Smooth muscle cell (in vitro differentiated cells): Measurements from ENCODE around the gene FNDC8. TPM values are rescaled to one million over a fixed set of nuclear protein-coding genes. Genes with fewer than 3 reads are reported as not detected.

ENCODE experiments used
- DNase-seq: peaks from one replicate; lab custom pipeline; 2025; ENCODE audit not compliant: unreplicated experiment; lab: John Stamatoyannopoulos, UW
- H2AFZ ChIP-seq: fragments of 200-600 bp; sonication (generic); 2 replicates; pipeline ENCODE4 v1.6.0; 2016; ENCODE audit warnings: antibody characterized with exemption, low read depth, mild to moderate bottlenecking
- H3F3A ChIP-seq: fragments of 200-600 bp; sonication (generic); 2 replicates; pipeline ENCODE4 v1.6.0; 2017; ENCODE audit warnings: antibody characterized with exemption, low read depth
- H3K27ac ChIP-seq: fragments of 200-600 bp; sonication (generic); 2 replicates; pipeline ENCODE4 v1.5.1; 2016; ENCODE audit warnings: low read depth, mild to moderate bottlenecking
- H3K27me3 ChIP-seq: fragments of 200-600 bp; sonication (generic); 2 replicates; pipeline ENCODE4 v1.6.1; 2016; ENCODE audit warnings: low read depth, mild to moderate bottlenecking
- H3K36me3 ChIP-seq: fragments of 200-600 bp; sonication (generic); 2 replicates; pipeline ENCODE4 v1.5.1; 2016; ENCODE audit warnings: low read depth
- H3K4me1 ChIP-seq: fragments of 200-600 bp; sonication (generic); 2 replicates; pipeline ENCODE4 v1.5.1; 2016; ENCODE audit warnings: low read depth
- H3K4me2 ChIP-seq: fragments of 200-600 bp; sonication (generic); 2 replicates; pipeline ENCODE4 v1.6.0; 2016; ENCODE audit warnings: mild to moderate bottlenecking
- H3K4me3 ChIP-seq: fragments of 200-600 bp; sonication (generic); 2 replicates; pipeline ENCODE4 v1.5.1; 2016; ENCODE audit warnings: mild to moderate bottlenecking
- H3K79me2 ChIP-seq: fragments of 200-600 bp; sonication (generic); 2 replicates; pipeline ENCODE4 v1.6.0; 2016; ENCODE audit warnings: low read depth, mild to moderate bottlenecking
- H3K9ac ChIP-seq: fragments of 200-600 bp; sonication (generic); 2 replicates; pipeline ENCODE4 v1.6.0; 2016; ENCODE audit warnings: low read depth
- H3K9me3 ChIP-seq: fragments of 200-600 bp; sonication (generic); replicated peaks from 2 replicates; pipeline ENCODE4 v1.5.1; 2016; ENCODE audit warnings: low read depth
- H4K20me1 ChIP-seq: fragments of 200-600 bp; sonication (generic); 2 replicates; pipeline ENCODE4 v1.6.0; 2016; ENCODE audit warnings: low read depth
- WGBS: methylation state at CpG from one replicate; pipeline ENCODE4 v1.1.7; 2016; ENCODE audit warnings: low lambda C conversion rate; 5-methylcytosine and 5-hydroxymethylcytosine counted together
- polyA plus RNA-seq: library from polyadenylated mRNA; unstranded; fragments of >200 nt; fragmentation: Nextera tagmentation; extraction: Ambion mirVana; gene quantifications from 2 replicates; pipeline ENCODE4 v1.2.1, GENCODE V29; 2016
- total RNA-seq: library from RNA; depleted of rRNA; stranded (reverse); fragments of >200 nt; gene quantifications from 2 replicates; pipeline ENCODE4 v1.2.3, GENCODE V29; 2014
- TF ChIP-seq, protein P1 (sequence below): fragments of 200-600 bp; sonication (generic); IDR thresholded peaks from 2 replicates; pipeline ENCODE4 v1.5.1; 2017; ENCODE audit warnings: borderline replicate concordance, mild to moderate bottlenecking, antibody characterized with exemption; ENCODE audit not compliant: insufficient read depth, poor library complexity, severe bottlenecking

FNDC8 gene
- total and polyA plus RNA-seq, 2 experiments from 2014 or later: not detected

DNA sequence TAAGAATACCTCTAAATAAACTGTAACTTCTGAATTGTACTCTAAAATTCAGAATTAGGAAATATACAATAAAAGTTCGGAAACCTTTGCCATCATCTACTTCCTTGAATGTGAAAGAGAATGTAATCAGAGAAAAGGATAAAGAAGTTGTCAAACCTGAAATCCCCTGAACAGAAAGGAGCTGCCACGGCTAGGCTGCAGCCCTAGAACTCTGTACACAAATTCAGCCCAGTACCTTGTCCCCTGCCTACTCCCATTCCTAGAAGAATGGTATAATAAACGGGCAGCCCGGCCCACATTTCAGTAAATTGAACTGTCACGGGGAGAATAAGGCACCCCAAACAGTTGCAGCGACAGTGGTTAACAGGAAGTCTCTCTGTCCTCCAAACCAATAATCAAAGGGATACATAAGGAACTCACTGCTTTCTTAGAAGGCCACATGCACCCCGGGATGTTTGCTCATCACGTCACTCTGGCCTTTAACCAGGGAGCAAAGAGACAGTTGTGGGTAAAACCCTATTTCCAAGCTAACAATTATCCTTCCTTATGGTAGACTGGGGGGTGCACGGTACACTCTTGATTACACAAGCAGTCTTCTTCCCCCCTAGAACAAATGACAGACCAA, 33.6 kb upstream of the FNDC8 start:
- Histone ChIP-seq H3K4me2 (peak overlapping the region; percentile 97), H3K27ac (peak overlapping the region; percentile 54), H2AFZ (peak overlapping the region; percentile 87), H3K4me3 (peak overlapping the region; percentile 95), H4K20me1 (peaks cover 6% of the 10 kb centered on the region), H3K27me3 (no peaks in the 10 kb centered on the region), H3K4me1 (peaks cover 5% of the 10 kb centered on the region), H3F3A (no peaks in the 10 kb centered on the region), H3K9me3 (no peaks in the 10 kb centered on the region), H3K79me2 (peaks cover 38% of the 10 kb centered on the region), H3K9ac (no peak overlapping the region), H3K36me3 (no peaks in the 10 kb centered on the region)
- 30% methylated on average over 9 of the region's 9 CpGs for WGBS
- TF ChIP-seq, protein P1, sequence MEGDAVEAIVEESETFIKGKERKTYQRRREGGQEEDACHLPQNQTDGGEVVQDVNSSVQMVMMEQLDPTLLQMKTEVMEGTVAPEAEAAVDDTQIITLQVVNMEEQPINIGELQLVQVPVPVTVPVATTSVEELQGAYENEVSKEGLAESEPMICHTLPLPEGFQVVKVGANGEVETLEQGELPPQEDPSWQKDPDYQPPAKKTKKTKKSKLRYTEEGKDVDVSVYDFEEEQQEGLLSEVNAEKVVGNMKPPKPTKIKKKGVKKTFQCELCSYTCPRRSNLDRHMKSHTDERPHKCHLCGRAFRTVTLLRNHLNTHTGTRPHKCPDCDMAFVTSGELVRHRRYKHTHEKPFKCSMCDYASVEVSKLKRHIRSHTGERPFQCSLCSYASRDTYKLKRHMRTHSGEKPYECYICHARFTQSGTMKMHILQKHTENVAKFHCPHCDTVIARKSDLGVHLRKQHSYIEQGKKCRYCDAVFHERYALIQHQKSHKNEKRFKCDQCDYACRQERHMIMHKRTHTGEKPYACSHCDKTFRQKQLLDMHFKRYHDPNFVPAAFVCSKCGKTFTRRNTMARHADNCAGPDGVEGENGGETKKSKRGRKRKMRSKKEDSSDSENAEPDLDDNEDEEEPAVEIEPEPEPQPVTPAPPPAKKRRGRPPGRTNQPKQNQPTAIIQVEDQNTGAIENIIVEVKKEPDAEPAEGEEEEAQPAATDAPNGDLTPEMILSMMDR: no peak
- DNase-seq: no peak

DNA sequence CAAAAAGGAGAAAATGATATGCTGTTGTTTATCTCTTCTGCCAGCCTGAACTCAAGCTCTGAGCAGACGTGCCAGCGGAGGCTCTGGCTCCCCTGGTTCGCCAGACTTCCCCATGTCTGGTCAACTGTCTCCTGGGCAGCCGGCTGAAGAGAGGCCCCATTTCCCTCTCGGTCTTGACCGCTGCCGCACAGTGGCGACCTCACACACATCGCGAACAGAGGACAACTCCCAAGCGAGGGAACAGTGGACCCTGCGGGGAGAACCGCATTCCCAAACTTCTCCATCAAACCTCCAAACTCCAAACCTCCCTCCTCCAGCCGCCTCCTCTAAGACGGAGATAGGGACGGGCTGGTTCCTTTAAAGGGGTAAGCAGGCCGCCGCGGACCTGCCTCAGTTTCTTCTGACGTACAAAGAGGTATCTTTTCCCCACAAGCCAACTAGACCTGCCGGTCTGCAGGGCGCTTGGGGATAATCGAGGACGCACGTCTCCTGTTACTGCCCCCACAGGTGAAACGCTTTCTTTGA, 33.0 kb upstream of the FNDC8 start:
- H3K4me1 ChIP-seq: peaks cover 5% of the 10 kb centered on the region
- no peaks in the 10 kb centered on the region for H3F3A ChIP-seq
- DNase-seq: peak; percentile 35
- WGBS: 2% methylated on average over 24 of the region's 26 CpGs
- peak overlapping the region; percentile 95 for H3K4me3 ChIP-seq
- peaks cover under 1% of the 10 kb centered on the region for H4K20me1 ChIP-seq
- peak overlapping the region; percentile 87 for H2AFZ ChIP-seq
- peak overlapping the region; percentile 78 for H3K9ac ChIP-seq
- peak overlapping the region; percentile 54 for H3K27ac ChIP-seq
- H3K36me3 ChIP-seq: no peaks in the 10 kb centered on the region
- TF ChIP-seq, protein P1: no peak
- H3K27me3 ChIP-seq: no peaks in the 10 kb centered on the region
- H3K9me3 ChIP-seq: no peaks in the 10 kb centered on the region
- H3K79me2 ChIP-seq: peaks cover 36% of the 10 kb centered on the region
- H3K4me2 ChIP-seq: peak overlapping the region; percentile 97

DNA sequence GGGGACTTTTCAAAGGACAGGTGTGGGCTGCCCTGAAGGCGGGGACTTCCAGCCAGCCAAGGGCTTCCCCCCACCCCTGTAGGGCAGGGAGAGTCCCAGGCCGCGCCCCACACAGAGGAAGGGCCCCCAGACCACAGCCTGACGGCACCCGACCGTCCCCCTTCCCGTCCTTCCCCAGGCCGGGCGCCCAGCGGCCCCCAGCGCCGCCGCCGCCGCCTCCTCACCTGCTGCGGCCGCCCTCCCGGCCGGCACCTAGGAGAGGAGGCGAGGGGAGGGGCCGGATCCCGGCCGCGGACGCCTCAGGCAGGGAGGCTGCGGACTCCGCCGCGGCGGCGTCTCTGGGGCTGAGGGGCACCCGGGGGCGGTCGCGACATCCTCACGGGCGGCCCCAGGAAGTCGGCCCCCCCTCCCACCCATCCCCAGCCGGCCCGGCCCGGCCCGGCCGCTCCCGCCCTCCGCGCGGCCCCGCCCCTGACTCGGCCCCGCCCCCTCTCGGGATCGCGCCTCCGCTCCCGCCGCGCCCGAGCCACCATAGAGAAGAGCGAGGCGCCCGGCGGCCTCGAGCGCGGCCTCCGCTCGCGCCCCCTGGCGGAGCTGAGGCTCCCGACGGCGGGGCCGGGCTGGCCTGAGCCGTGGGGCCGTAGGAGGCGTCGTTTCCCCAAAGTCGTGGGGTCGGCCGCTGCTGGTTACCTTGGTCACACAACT, 32.4 kb upstream of the FNDC8 start:
- Histone ChIP-seq H3K36me3 (no peaks in the 10 kb centered on the region), H3K9ac (peak overlapping the region; percentile 78), H2AFZ (peak overlapping the region; percentile 87), H3K27me3 (no peaks in the 10 kb centered on the region), H3K27ac (peak overlapping the region; percentile 54), H3K4me3 (peak overlapping the region; percentile 95), H3F3A (no peaks in the 10 kb centered on the region), H4K20me1 (no peaks in the 10 kb centered on the region), H3K4me2 (peak overlapping the region; percentile 97), H3K9me3 (no peaks in the 10 kb centered on the region), H3K4me1 (peaks cover 5% of the 10 kb centered on the region), H3K79me2 (peaks cover 30% of the 10 kb centered on the region)
- DNase-seq: peak; percentile 74
- WGBS: 3% methylated on average over 26 of the region's 80 CpGs
- TF ChIP-seq, protein P1: peak; percentile 80
